ENCODE measurements around the gene RPS29.

The RPS29 gene

DNA sequence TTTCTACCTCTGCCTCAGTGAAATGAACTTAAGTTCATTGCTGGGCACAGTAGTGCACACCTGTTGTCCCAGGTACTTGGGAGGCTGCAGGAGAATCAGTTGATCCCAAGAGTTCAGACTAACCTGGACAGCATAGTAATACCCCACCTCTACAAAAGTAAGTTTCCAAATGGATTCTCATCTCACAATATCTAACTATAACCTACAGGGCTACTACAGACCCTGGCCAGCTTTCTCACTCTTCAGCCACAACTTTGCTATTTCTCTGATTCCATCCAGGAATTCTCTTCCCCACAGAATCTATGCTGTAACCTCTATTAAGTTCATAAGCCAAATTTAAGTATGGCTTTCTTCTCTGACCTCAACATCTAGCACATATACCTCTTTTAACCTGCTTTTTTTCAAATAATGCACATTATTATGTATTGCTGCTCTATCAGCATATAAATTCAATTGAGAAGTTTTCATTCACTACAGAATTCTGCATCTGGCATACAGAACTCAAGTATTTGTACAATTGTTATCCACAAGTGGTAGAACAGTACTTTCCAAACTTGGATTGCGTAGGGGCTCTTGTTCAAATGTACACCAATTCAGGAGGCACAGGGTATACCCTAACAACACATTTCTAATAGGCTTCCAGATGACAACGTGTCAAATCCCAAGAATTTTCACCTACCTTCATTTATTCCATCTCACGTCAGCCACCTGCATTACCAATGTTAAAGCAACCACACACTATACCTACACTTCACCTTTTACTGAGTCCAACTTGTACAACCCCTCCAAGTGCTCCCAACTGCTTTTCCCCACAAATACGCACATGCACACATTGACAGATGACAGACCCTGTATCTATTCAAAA is 3.8 kb downstream of the RPS29 start:
- DNase-seq (ENCODE audit: insufficient read length, low spot score) (no peak), FAIRE-seq (no peak)
- TF ChIP-seq, protein P1, sequence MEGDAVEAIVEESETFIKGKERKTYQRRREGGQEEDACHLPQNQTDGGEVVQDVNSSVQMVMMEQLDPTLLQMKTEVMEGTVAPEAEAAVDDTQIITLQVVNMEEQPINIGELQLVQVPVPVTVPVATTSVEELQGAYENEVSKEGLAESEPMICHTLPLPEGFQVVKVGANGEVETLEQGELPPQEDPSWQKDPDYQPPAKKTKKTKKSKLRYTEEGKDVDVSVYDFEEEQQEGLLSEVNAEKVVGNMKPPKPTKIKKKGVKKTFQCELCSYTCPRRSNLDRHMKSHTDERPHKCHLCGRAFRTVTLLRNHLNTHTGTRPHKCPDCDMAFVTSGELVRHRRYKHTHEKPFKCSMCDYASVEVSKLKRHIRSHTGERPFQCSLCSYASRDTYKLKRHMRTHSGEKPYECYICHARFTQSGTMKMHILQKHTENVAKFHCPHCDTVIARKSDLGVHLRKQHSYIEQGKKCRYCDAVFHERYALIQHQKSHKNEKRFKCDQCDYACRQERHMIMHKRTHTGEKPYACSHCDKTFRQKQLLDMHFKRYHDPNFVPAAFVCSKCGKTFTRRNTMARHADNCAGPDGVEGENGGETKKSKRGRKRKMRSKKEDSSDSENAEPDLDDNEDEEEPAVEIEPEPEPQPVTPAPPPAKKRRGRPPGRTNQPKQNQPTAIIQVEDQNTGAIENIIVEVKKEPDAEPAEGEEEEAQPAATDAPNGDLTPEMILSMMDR (IDR thresholded peaks at IDR 0.05; ENCODE audit: insufficient read depth, missing control alignments): no peak

- FAIRE-seq (no peak), DNase-seq (ENCODE audit: insufficient read length, low spot score) (no peak)
- TF ChIP-seq, protein P1 (IDR thresholded peaks at IDR 0.05; ENCODE audit: insufficient read depth, missing control alignments): no peak
Observed at GRCh38 chr14:49581209-49582112, 4.7 kb downstream of the RPS29 start.

- TF ChIP-seq, protein P1 (IDR thresholded peaks at IDR 0.05; ENCODE audit: insufficient read depth, missing control alignments): no peak
- DNase-seq (ENCODE audit: insufficient read length, low spot score) (no peak), FAIRE-seq (no peak)
Observed at GRCh38 chr14:49579841-49580240, 6.3 kb downstream of the RPS29 start.

GRCh38 chr14:49578141-49578540 is 8.0 kb downstream of the RPS29 start:
- TF ChIP-seq, protein P1 (IDR thresholded peaks at IDR 0.05; ENCODE audit: insufficient read depth, missing control alignments): no peak
- DNase-seq (ENCODE audit: insufficient read length, low spot score) (no peak), FAIRE-seq (no peak)

DNA sequence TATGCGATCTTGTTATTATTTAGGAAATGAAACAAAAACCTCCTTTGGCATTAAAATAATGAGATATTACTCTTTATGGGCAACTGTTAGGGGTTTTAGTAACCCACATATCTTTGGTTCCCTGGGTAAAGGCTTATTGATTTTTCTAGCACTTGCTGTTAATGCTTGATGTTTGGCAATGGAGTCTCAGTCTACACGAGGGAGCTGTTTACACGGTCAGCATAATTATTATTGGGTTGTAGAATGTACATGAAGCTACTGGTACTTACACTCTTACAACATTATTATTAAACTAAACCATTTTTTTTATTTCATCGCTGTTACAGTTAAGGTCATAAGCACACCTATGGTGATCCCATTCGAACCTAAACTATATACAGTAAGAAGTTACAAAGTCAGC is 12.1 kb downstream of the RPS29 start:
- FAIRE-seq: no peak
- DNase-seq (ENCODE audit: insufficient read length, low spot score): no peak
- TF ChIP-seq, protein P1 (IDR thresholded peaks at IDR 0.05; ENCODE audit: insufficient read depth, missing control alignments): no peak

DNA sequence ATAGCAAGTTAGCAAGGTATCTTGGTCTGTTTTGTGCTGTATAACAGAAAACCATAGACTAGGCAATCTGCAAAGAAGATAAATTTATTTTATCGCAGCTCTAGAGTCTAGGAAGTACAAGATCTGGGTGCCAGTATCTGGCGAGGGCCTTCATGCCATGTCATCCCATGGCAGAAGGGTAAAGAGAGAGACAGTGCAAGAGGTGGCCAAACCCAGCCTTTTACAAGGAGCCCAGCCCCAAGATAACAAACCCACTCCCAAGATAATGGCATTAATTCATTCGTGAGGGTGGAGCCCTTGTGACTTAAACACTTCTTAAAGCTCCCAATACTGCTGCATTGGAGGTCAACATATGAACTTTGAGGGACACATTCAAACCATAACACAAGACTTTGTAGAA is 16.9 kb downstream of the RPS29 start:
- FAIRE-seq: no peak
- TF ChIP-seq, protein P1 (IDR thresholded peaks at IDR 0.05; ENCODE audit: insufficient read depth, missing control alignments): no peak

More for the DNA sequence above, 16.9 kb downstream of the RPS29 start:
- no peak for DNase-seq (ENCODE audit: insufficient read length, low spot score)

All from D721Med (cell line).